Vagina (tissue), 2 donors: ENCODE measurements around the gene ACBD3.

Experiments used
- POLR2A ChIP-seq, 2 donors: fragments of 450-650 bp; IDR thresholded peaks; one replicate each; pipeline ENCODE4 v1.6.1; 2017; ENCODE audit warnings: antibody characterized with exemption in 2 of 2, mild to moderate bottlenecking in 2 of 2, moderate library complexity in 2 of 2
- POLR2AphosphoS5 ChIP-seq, 2 donors: sonication (generic); formaldehyde crosslinking; IDR thresholded peaks; one replicate each; pipeline ENCODE4 v1.9.0; 2017; ENCODE audit warnings: antibody characterized with exemption in 2 of 2, mild to moderate bottlenecking in 2 of 2, low read depth in 1 of 2; ENCODE audit not compliant: insufficient read depth in 1 of 2
- TF ChIP-seq, protein P1 (sequence below), 3 experiments: fragments of 450-650 bp in 2 of 3; fragments of 200-600 bp in 1 of 3; sonication (generic) in 1 of 3; IDR thresholded peaks; one replicate each; pipeline ENCODE4 v1.5.1; 2017 to 2019; ENCODE audit warnings: antibody characterized with exemption in 3 of 3, mild to moderate bottlenecking in 2 of 3, moderate library complexity in 2 of 3

DNA sequence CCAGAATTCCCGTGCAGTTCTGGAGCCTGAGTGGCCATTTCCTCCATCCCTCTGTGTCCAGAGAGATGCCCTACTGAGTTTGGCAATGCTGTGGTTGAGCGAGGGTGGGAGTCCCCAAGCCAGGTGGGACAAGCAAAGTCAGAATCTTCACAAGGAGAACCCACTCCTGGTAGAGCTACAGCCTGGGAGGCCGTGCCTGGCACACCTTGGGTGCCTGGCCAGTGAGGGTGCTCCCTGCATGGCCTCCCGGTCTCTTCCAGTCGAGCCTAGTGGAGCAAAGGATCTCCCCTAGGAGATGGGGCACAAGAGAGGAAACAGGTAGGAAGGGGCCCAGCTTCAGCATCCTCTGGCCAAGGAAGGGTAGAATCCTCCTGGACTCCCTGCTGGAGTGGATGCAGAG lies 66.1 kb downstream of the ACBD3 start:
- TF ChIP-seq POLR2A (IDR thresholded peaks at IDR 0.05) (no peak), POLR2AphosphoS5 (IDR thresholded peaks at IDR 0.05; ENCODE audit: insufficient read depth in 1 of 2, low read depth in 1 of 2) (no peak)
- TF ChIP-seq, protein P1, sequence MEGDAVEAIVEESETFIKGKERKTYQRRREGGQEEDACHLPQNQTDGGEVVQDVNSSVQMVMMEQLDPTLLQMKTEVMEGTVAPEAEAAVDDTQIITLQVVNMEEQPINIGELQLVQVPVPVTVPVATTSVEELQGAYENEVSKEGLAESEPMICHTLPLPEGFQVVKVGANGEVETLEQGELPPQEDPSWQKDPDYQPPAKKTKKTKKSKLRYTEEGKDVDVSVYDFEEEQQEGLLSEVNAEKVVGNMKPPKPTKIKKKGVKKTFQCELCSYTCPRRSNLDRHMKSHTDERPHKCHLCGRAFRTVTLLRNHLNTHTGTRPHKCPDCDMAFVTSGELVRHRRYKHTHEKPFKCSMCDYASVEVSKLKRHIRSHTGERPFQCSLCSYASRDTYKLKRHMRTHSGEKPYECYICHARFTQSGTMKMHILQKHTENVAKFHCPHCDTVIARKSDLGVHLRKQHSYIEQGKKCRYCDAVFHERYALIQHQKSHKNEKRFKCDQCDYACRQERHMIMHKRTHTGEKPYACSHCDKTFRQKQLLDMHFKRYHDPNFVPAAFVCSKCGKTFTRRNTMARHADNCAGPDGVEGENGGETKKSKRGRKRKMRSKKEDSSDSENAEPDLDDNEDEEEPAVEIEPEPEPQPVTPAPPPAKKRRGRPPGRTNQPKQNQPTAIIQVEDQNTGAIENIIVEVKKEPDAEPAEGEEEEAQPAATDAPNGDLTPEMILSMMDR (IDR thresholded peaks at IDR 0.05) = no peak
